ENCODE data around the gene NELL2.

DNA sequence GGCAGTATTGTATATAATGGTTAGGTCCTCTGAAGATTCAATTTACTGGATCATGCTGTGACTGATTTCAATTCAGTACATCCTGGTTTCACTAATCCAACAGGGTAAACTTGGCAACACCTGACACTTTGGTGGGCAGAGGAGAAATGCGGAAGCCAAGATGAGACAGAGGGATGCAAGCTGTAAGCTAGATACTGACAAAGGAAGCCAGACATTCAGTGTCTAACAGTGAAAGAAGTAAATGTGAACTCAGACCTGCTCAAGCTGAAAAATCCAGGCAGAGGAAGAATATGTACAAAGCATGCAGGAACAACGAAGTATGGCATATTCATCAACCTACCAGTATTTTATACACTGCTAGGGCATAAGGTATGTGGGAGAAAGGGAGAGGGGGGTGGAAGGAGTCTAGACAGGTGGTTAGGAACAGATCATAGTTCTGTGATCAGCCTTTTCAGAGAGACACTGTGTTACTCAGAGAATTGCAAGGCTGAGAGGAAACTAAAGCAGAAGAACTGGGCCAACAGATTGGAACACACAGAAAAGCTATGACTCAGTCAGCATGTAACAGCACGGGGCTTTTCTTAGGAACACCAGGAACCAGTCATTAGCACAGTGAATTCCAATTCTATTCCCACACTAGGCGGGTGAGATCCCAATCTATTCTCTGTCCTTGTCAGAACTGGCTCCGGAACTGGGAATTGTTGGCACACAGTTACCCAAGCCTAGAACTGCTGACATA lies 40.3 kb downstream of the NELL2 start:
- TF ChIP-seq, protein P1, sequence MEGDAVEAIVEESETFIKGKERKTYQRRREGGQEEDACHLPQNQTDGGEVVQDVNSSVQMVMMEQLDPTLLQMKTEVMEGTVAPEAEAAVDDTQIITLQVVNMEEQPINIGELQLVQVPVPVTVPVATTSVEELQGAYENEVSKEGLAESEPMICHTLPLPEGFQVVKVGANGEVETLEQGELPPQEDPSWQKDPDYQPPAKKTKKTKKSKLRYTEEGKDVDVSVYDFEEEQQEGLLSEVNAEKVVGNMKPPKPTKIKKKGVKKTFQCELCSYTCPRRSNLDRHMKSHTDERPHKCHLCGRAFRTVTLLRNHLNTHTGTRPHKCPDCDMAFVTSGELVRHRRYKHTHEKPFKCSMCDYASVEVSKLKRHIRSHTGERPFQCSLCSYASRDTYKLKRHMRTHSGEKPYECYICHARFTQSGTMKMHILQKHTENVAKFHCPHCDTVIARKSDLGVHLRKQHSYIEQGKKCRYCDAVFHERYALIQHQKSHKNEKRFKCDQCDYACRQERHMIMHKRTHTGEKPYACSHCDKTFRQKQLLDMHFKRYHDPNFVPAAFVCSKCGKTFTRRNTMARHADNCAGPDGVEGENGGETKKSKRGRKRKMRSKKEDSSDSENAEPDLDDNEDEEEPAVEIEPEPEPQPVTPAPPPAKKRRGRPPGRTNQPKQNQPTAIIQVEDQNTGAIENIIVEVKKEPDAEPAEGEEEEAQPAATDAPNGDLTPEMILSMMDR (IDR thresholded peaks at IDR 0.05), result no peak
- TF ChIP-seq FOXM1 (IDR thresholded peaks at IDR 0.05; ENCODE audit: low read depth) (no peak), PBX3 (IDR thresholded peaks at IDR 0.05) (no peak), RCOR1 (IDR thresholded peaks at IDR 0.05; ENCODE audit: low read length) (no peak), SMC3 (IDR thresholded peaks at IDR 0.05; ENCODE audit: low read depth, low read length) (no peak), RAD21 (IDR thresholded peaks at IDR 0.05; ENCODE audit: low read length) (no peak), POLR2AphosphoS5 (IDR thresholded peaks at IDR 0.05; ENCODE audit: low read depth, low read length) (no peak), EP300 (IDR thresholded peaks at IDR 0.05; ENCODE audit: borderline replicate concordance in 1 of 2, low read depth in 1 of 2, low read length in 1 of 2) (no peak), TAF1 (IDR thresholded peaks at IDR 0.05; ENCODE audit: borderline replicate concordance, low read depth, low read length) (no peak), CHD2 (IDR thresholded peaks at IDR 0.05; ENCODE audit: low read length, partially characterized antibody) (no peak)
- TF ChIP-seq, protein P2, sequence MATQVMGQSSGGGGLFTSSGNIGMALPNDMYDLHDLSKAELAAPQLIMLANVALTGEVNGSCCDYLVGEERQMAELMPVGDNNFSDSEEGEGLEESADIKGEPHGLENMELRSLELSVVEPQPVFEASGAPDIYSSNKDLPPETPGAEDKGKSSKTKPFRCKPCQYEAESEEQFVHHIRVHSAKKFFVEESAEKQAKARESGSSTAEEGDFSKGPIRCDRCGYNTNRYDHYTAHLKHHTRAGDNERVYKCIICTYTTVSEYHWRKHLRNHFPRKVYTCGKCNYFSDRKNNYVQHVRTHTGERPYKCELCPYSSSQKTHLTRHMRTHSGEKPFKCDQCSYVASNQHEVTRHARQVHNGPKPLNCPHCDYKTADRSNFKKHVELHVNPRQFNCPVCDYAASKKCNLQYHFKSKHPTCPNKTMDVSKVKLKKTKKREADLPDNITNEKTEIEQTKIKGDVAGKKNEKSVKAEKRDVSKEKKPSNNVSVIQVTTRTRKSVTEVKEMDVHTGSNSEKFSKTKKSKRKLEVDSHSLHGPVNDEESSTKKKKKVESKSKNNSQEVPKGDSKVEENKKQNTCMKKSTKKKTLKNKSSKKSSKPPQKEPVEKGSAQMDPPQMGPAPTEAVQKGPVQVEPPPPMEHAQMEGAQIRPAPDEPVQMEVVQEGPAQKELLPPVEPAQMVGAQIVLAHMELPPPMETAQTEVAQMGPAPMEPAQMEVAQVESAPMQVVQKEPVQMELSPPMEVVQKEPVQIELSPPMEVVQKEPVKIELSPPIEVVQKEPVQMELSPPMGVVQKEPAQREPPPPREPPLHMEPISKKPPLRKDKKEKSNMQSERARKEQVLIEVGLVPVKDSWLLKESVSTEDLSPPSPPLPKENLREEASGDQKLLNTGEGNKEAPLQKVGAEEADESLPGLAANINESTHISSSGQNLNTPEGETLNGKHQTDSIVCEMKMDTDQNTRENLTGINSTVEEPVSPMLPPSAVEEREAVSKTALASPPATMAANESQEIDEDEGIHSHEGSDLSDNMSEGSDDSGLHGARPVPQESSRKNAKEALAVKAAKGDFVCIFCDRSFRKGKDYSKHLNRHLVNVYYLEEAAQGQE (IDR thresholded peaks at IDR 0.05; ENCODE audit: low read depth, low read length), result no peak

Measured in SK-N-SH (cell line).